Measurements from ENCODE around the gene PCDHGC3. TPM values are rescaled to one million over a fixed set of nuclear protein-coding genes. Genes with fewer than 3 reads are reported as not detected.

The PCDHGC3 gene
- total RNA-seq, 5 donors from 2014 or later (not counting 1 experiment from before 2014, with no cell fraction given): 0.12 to 0.30 (median 0.24) TPM; not detected in 1

DNA sequence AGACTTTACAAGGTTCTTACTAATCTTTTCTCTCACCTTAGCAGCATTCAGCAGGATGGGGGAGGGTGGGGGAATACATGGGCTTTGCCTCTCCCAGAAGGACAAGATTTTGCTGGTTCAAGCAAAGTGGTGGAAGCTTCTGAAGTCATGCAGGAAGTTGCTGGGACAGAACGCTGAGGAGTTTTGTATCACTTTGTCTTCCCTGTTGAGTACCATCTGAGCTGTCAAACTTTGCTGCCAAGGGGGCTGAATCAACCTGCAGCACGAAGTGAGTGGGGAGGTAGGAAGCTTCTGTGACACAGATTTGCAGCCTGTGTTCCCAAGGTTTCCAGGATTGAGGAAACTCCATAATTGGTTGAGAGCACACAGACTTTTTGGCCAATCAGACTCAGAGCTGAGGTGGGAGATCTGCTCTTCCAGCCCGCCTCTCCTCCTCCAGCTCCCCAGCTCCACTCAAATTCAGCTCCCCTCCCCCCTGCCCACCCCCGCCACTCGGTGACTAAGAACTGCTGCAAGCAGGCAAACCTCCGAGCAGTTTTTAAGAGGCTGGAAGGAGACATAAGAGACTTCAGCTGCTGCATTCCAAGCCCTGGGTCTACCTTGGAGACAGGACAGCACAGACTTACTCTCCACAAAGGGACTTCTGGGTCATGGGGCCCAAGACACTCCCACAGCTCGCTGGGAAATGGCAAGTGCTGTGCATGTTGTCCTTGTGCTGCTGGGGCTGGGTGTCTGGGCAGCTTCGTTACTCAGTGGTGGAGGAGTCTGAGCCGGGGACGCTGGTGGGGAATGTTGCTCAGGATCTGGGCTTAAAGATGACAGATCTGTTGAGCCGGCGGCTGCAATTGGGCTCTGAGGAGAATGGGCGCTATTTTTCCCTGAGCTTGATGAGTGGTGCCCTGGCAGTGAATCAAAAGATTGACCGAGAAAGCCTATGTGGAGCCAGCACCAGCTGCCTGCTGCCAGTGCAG lies 13.1 kb downstream of the PCDHGC3 start, which contains the start of gene PCDHGC5:
TSS of gene PCDHGC5 (plus strand) at position 491 of the 971 bp plus-strand sequence. CDS start at position 651, 160 bp downstream.
- Mint-ChIP-seq H3K9me3 (no peaks in the 10 kb centered on the region), H3K4me3 (no peak within 1 kb of the TSS), H3K27me3 (peaks cover 78 to 91% of the 10 kb centered on the region in 2 donors), H3K4me1 (peaks cover 20 to 28% (median 27%) of the 10 kb centered on the region in 3 donors), H3K36me3 (no peaks in the 10 kb centered on the region), H3K27ac (no peak within 1 kb of the TSS)
- Histone ChIP-seq H3K4me1 (ENCODE audit: control insufficient read depth in 1 of 2, extremely low read depth in 1 of 2, insufficient read depth in 2 of 2, low read length in 2 of 2) (peaks cover 3 to 30% of the 10 kb centered on the region in 2 experiments), H3K27me3 (replicated peaks in 1 of 2; ENCODE audit: control insufficient read depth in 2 of 2, extremely low read depth in 1 of 2, insufficient read depth in 2 of 2, low read length in 1 of 2) (peaks cover 18 to 86% of the 10 kb centered on the region in 2 experiments), H3K9me3 (no peaks in the 10 kb centered on the region), H3K36me3 (ENCODE audit: control insufficient read depth in 2 of 2, extremely low read depth in 1 of 2, insufficient read depth in 1 of 2, low read length in 1 of 2) (no peaks in the 10 kb centered on the region), H3K4me3 (ENCODE audit: control insufficient read depth in 1 of 2, extremely low read depth in 1 of 2, low read length in 1 of 2) (no peak within 1 kb of the TSS), H3K27ac (ENCODE audit: low read length) (no peak within 1 kb of the TSS)
- POLR2A ChIA-PET: no interaction called here
- WGBS (ENCODE audit: insufficient coverage): 71% methylated on average over 11 of the region's 14 CpGs
- CTCF ChIA-PET: interaction anchor here in 1 of 2 donors (1.1 kb wide), 1 partner anchor 16 kb away, joined by 3 read pairs; no protein-coding TSS in a partner anchor
- DNase-seq (no peak), ATAC-seq (replicated peaks in 1 of 4) (no peak)

DNA sequence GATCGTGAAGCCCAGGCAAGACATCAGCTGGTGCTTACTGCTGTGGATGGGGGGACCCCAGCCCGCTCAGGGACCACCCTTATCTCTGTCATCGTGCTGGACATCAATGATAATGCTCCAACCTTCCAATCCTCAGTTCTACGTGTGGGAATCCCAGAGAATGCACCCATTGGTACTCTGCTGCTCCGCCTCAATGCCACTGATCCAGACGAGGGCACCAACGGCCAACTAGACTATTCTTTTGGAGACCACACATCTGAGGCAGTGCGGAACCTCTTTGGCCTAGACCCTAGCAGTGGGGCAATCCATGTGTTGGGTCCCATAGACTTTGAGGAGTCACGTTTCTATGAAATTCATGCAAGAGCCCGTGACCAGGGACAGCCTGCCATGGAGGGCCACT lies 14.1 kb downstream of the PCDHGC3 start:
- ATAC-seq (replicated peaks in 1 of 4): no peak
- Histone ChIP-seq H3K4me3 (ENCODE audit: control insufficient read depth in 1 of 2, extremely low read depth in 1 of 2, low read length in 1 of 2) (no peak overlapping the region), H3K27ac (ENCODE audit: low read length) (no peak overlapping the region), H3K27me3 (replicated peaks in 1 of 2; ENCODE audit: control insufficient read depth in 2 of 2, extremely low read depth in 1 of 2, insufficient read depth in 2 of 2, low read length in 1 of 2) (peaks cover 18 to 90% of the 10 kb centered on the region in 2 experiments), H3K4me1 (ENCODE audit: control insufficient read depth in 1 of 2, extremely low read depth in 1 of 2, insufficient read depth in 2 of 2, low read length in 2 of 2) (peaks cover 3 to 25% of the 10 kb centered on the region in 2 experiments), H3K9me3 (no peaks in the 10 kb centered on the region), H3K36me3 (ENCODE audit: control insufficient read depth in 2 of 2, extremely low read depth in 1 of 2, insufficient read depth in 1 of 2, low read length in 1 of 2) (no peaks in the 10 kb centered on the region)
- H3K27ac Mint-ChIP-seq: no peak overlapping the region
- DNase-seq: no peak
- ChIA-PET CTCF (no interaction called here), POLR2A (no interaction called here)
- peaks cover 16 to 20% (median 18%) of the 10 kb centered on the region in 3 donors for H3K4me1 Mint-ChIP-seq
- H3K36me3 Mint-ChIP-seq: no peaks in the 10 kb centered on the region
- no peaks in the 10 kb centered on the region for H3K9me3 Mint-ChIP-seq
- 83% methylated on average over 10 of the region's 10 CpGs for WGBS (ENCODE audit: insufficient coverage)
- H3K27me3 Mint-ChIP-seq: peaks cover 76 to 91% of the 10 kb centered on the region in 2 donors
- H3K4me3 Mint-ChIP-seq: no peak overlapping the region

DNA sequence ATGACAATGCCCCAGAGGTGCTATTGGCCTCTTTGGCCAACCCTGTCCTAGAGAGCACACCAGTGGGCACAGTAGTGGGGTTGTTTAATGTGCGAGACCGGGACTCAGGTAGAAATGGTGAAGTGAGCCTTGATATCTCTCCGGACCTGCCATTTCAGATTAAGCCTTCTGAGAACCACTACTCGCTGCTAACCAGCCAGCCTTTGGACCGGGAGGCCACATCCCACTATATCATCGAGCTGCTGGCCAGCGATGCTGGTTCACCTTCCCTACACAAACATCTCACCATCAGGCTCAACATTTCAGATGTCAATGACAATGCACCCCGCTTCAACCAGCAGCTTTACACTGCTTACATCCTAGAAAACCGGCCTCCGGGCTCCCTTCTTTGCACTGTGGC lies 14.5 kb downstream of the PCDHGC3 start:
- Histone ChIP-seq H3K27ac (ENCODE audit: low read length) (no peak overlapping the region), H3K36me3 (ENCODE audit: control insufficient read depth in 2 of 2, extremely low read depth in 1 of 2, insufficient read depth in 1 of 2, low read length in 1 of 2) (no peaks in the 10 kb centered on the region), H3K4me1 (ENCODE audit: control insufficient read depth in 1 of 2, extremely low read depth in 1 of 2, insufficient read depth in 2 of 2, low read length in 2 of 2) (peaks cover 2 to 21% of the 10 kb centered on the region in 2 experiments), H3K27me3 (replicated peaks in 1 of 2; ENCODE audit: control insufficient read depth in 2 of 2, extremely low read depth in 1 of 2, insufficient read depth in 2 of 2, low read length in 1 of 2) (peaks cover 17 to 90% of the 10 kb centered on the region in 2 experiments), H3K4me3 (ENCODE audit: control insufficient read depth in 1 of 2, extremely low read depth in 1 of 2, low read length in 1 of 2) (no peak overlapping the region), H3K9me3 (no peaks in the 10 kb centered on the region)
- no peak overlapping the region for H3K27ac Mint-ChIP-seq
- ChIA-PET POLR2A (no interaction called here), CTCF (no interaction called here)
- ATAC-seq (replicated peaks in 1 of 4): no peak
- WGBS (ENCODE audit: insufficient coverage): 81% methylated on average over 7 of the region's 10 CpGs
- H3K4me3 Mint-ChIP-seq: no peak overlapping the region
- H3K9me3 Mint-ChIP-seq: no peaks in the 10 kb centered on the region
- no peaks in the 10 kb centered on the region for H3K36me3 Mint-ChIP-seq
- DNase-seq: no peak
- peaks cover 75 to 90% of the 10 kb centered on the region in 2 donors for H3K27me3 Mint-ChIP-seq
- H3K4me1 Mint-ChIP-seq: peaks cover 13 to 17% (median 16%) of the 10 kb centered on the region in 3 donors

DNA sequence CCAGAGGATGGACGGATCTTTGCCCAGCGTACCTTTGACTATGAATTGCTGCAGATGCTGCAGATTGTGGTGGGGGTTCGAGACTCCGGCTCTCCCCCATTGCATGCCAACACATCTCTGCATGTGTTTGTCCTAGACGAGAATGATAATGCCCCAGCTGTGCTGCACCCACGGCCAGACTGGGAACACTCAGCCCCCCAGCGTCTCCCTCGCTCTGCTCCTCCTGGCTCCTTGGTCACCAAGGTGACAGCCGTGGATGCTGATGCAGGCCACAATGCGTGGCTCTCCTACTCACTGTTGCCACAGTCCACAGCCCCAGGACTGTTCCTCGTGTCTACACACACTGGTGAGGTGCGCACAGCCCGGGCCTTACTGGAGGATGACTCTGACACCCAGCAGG lies 15.0 kb downstream of the PCDHGC3 start:
- CTCF ChIA-PET: no interaction called here
- H3K4me1 ChIP-seq (ENCODE audit: control insufficient read depth in 1 of 2, extremely low read depth in 1 of 2, insufficient read depth in 2 of 2, low read length in 2 of 2): peaks cover 0 to 16% of the 10 kb centered on the region in 2 experiments
- H3K4me3 Mint-ChIP-seq: peak overlapping the region in 1 of 3 donors; percentile 24
- DNase-seq (no peak), ATAC-seq (replicated peaks in 1 of 4) (no peak)
- no peaks in the 10 kb centered on the region for H3K36me3 Mint-ChIP-seq
- peaks cover 14 to 19% (median 18%) of the 10 kb centered on the region in 3 donors for H3K4me1 Mint-ChIP-seq
- WGBS (ENCODE audit: insufficient coverage): 79% methylated on average over 6 of the region's 13 CpGs
- no peak overlapping the region for H3K4me3 ChIP-seq (ENCODE audit: control insufficient read depth in 1 of 2, extremely low read depth in 1 of 2, low read length in 1 of 2)
- H3K27me3 Mint-ChIP-seq: peaks cover 78 to 90% of the 10 kb centered on the region in 2 donors
- no peaks in the 10 kb centered on the region for H3K9me3 Mint-ChIP-seq
- POLR2A ChIA-PET: no interaction called here
- no peak overlapping the region for H3K27ac ChIP-seq (ENCODE audit: low read length)
- H3K9me3 ChIP-seq: no peaks in the 10 kb centered on the region
- H3K27ac Mint-ChIP-seq: peak overlapping the region in 1 of 2 donors; percentile 62
- H3K36me3 ChIP-seq (ENCODE audit: control insufficient read depth in 2 of 2, extremely low read depth in 1 of 2, insufficient read depth in 1 of 2, low read length in 1 of 2): no peaks in the 10 kb centered on the region
- H3K27me3 ChIP-seq (replicated peaks in 1 of 2; ENCODE audit: control insufficient read depth in 2 of 2, extremely low read depth in 1 of 2, insufficient read depth in 2 of 2, low read length in 1 of 2): peaks cover 14 to 90% of the 10 kb centered on the region in 2 experiments

DNA sequence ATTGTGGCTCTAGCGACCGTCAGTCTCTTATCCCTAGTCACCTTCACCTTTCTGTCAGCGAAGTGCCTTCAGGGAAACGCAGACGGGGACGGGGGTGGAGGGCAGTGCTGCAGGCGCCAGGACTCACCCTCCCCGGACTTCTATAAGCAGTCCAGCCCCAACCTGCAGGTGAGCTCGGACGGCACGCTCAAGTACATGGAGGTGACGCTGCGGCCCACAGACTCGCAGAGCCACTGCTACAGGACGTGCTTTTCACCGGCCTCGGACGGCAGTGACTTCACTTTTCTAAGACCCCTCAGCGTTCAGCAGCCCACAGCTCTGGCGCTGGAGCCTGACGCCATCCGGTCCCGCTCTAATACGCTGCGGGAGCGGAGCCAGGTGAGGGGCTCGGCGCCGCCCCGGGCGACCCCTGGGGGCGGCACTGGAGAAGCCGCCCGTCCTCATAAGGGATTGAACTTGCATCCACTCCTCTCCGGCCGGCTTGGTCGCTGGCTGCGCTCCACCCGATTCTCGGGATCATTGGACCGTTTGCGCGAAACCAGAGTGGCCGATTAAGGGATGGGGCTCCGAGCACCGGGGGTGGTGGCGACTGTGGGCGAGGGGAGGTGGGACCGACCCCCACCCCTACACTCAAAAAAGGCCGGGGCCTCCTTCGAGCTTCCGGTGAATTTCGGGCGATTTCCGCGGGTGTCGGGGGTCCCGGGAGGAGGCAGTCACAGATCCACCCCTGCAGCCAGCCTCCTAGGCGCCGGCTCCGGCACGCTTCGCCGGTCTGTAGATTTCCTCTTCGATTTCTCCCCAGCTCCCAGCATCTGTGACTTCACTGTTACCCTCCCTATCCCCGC lies 15.8 kb downstream of the PCDHGC3 start:
- POLR2A ChIA-PET: no interaction called here

More for the DNA sequence above, 15.8 kb downstream of the PCDHGC3 start:
- DNase-seq (no peak), ATAC-seq (replicated peaks in 1 of 4) (no peak)
- CTCF ChIA-PET: no interaction called here
- Histone ChIP-seq H3K4me3 (ENCODE audit: control insufficient read depth in 1 of 2, extremely low read depth in 1 of 2, low read length in 1 of 2) (peak overlapping the region; percentile 15 to 61), H3K9me3 (no peaks in the 10 kb centered on the region), H3K36me3 (ENCODE audit: control insufficient read depth in 2 of 2, extremely low read depth in 1 of 2, insufficient read depth in 1 of 2, low read length in 1 of 2) (no peaks in the 10 kb centered on the region), H3K4me1 (ENCODE audit: control insufficient read depth in 1 of 2, extremely low read depth in 1 of 2, insufficient read depth in 2 of 2, low read length in 2 of 2) (peaks cover 0 to 16% of the 10 kb centered on the region in 2 experiments), H3K27ac (ENCODE audit: low read length) (no peak overlapping the region), H3K27me3 (replicated peaks in 1 of 2; ENCODE audit: control insufficient read depth in 2 of 2, extremely low read depth in 1 of 2, insufficient read depth in 2 of 2, low read length in 1 of 2) (peaks cover 11 to 90% of the 10 kb centered on the region in 2 experiments)
- H3K27me3 Mint-ChIP-seq: peaks cover 81 to 90% of the 10 kb centered on the region in 2 donors
- H3K36me3 Mint-ChIP-seq: no peaks in the 10 kb centered on the region
- H3K4me1 Mint-ChIP-seq: peaks cover 14 to 19% (median 19%) of the 10 kb centered on the region in 3 donors
- peak overlapping the region; percentile 53 to 77 (median 73) for H3K4me3 Mint-ChIP-seq
- WGBS (ENCODE audit: insufficient coverage): 9% methylated on average over 60 of the region's 66 CpGs
- no peaks in the 10 kb centered on the region for H3K9me3 Mint-ChIP-seq
- H3K27ac Mint-ChIP-seq: peak overlapping the region in 1 of 2 donors; percentile 62

Data from T-cell (primary cell).